Measurements from ENCODE around the gene CAVIN1.

DNA sequence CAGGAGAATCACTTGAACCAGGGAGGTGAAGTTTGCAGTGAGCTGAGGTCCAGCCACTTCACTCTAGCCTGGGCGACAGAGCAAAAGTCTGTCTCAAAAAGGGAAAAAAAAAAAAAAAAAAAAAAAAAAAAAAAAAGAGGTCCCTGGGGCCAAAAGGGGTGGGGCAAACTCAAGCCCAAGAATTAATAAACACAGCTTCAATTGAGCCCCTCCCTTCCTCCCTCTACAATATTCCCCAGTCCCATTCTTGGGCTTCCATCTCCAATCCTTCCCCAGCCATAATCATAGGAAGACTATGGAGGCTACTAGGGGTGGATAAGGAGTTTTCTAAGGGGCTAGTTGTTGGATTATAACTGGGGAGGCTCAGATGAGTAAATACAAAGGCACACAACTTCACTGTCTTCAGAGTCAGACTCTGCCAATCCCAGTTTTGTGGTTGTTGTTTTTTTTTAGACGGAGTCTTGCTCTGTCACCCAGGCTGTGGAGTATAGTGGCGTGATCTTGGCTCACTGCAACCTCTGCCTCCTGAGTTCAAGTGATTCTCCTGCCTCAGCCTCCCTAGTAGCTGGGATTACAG lies 9.5 kb downstream of the CAVIN1 start:
- TF ChIP-seq POLR2A (IDR thresholded peaks at IDR 0.05) = no peak
- TF ChIP-seq, protein P1, sequence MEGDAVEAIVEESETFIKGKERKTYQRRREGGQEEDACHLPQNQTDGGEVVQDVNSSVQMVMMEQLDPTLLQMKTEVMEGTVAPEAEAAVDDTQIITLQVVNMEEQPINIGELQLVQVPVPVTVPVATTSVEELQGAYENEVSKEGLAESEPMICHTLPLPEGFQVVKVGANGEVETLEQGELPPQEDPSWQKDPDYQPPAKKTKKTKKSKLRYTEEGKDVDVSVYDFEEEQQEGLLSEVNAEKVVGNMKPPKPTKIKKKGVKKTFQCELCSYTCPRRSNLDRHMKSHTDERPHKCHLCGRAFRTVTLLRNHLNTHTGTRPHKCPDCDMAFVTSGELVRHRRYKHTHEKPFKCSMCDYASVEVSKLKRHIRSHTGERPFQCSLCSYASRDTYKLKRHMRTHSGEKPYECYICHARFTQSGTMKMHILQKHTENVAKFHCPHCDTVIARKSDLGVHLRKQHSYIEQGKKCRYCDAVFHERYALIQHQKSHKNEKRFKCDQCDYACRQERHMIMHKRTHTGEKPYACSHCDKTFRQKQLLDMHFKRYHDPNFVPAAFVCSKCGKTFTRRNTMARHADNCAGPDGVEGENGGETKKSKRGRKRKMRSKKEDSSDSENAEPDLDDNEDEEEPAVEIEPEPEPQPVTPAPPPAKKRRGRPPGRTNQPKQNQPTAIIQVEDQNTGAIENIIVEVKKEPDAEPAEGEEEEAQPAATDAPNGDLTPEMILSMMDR (IDR thresholded peaks at IDR 0.05) = no peak

Measured in Peyer's patch (tissue), 4 donors.